Rectal smooth muscle tissue (tissue), 1 donor: ENCODE data around the gene ASPA.

Experiments used
- H3K27ac ChIP-seq: one replicate; pipeline ENCODE4 v1.7.0; 2013; ENCODE audit warnings: low read depth, low read length, inconsistent platforms
- H3K27me3 ChIP-seq: one replicate; pipeline ENCODE4 v1.7.0; 2013; ENCODE audit warnings: low read length; ENCODE audit not compliant: control insufficient read depth, insufficient read depth
- H3K36me3 ChIP-seq: one replicate; pipeline ENCODE4 v1.7.0; 2013; ENCODE audit warnings: low read length; ENCODE audit not compliant: control insufficient read depth, insufficient read depth
- H3K4me1 ChIP-seq: one replicate; pipeline ENCODE4 v1.7.0; 2013; ENCODE audit warnings: low read length; ENCODE audit not compliant: control insufficient read depth, insufficient read depth
- H3K4me3 ChIP-seq: one replicate; pipeline ENCODE4 v1.7.0; 2013; ENCODE audit warnings: low read length
- H3K9ac ChIP-seq: one replicate; pipeline ENCODE4 v1.7.0; 2013; ENCODE audit warnings: low read length

Gene ASPA

GRCh38 chr17:3529817-3530741 is 54.3 kb downstream of the ASPA start:
- Histone ChIP-seq H3K9ac (no peak overlapping the region), H3K36me3 (no peaks in the 10 kb centered on the region), H3K27ac (no peak overlapping the region), H3K4me3 (no peak overlapping the region), H3K4me1 (no peaks in the 10 kb centered on the region), H3K27me3 (no peaks in the 10 kb centered on the region)

- Histone ChIP-seq H3K36me3 (no peaks in the 10 kb centered on the region), H3K27me3 (no peaks in the 10 kb centered on the region), H3K4me3 (no peak overlapping the region), H3K27ac (peak overlapping the region; percentile 14), H3K9ac (no peak overlapping the region), H3K4me1 (no peaks in the 10 kb centered on the region)
These were observed 55.7 kb downstream of the ASPA start for GRCh38 chr17:3531266-3532101.

- H3K4me1 ChIP-seq: no peaks in the 10 kb centered on the region
- no peak overlapping the region for H3K9ac ChIP-seq
- peak overlapping the region; percentile 14 for H3K27ac ChIP-seq
- no peaks in the 10 kb centered on the region for H3K27me3 ChIP-seq
- H3K36me3 ChIP-seq: no peaks in the 10 kb centered on the region
- H3K4me3 ChIP-seq: no peak overlapping the region
These were observed 56.5 kb downstream of the ASPA start for GRCh38 chr17:3532106-3532858.

GRCh38 chr17:3532859-3533142 is 57.0 kb downstream of the ASPA start:
- H3K27me3 ChIP-seq: no peaks in the 10 kb centered on the region
- H3K27ac ChIP-seq: no peak overlapping the region
- H3K4me1 ChIP-seq: no peaks in the 10 kb centered on the region

GRCh38 chr17:3533752-3534151 is 58.0 kb downstream of the ASPA start:
- no peak overlapping the region for H3K27ac ChIP-seq
- H3K4me3 ChIP-seq: no peak overlapping the region
- H3K4me1 ChIP-seq: no peaks in the 10 kb centered on the region
- no peaks in the 10 kb centered on the region for H3K27me3 ChIP-seq
- H3K36me3 ChIP-seq: no peaks in the 10 kb centered on the region
- H3K9ac ChIP-seq: no peak overlapping the region

More at GRCh38 chr17:3532859-3533142, 57.0 kb downstream of the ASPA start:
- H3K4me3 ChIP-seq: no peak overlapping the region
- no peak overlapping the region for H3K9ac ChIP-seq
- H3K36me3 ChIP-seq: no peaks in the 10 kb centered on the region

GRCh38 chr17:3534881-3535252 is 59.1 kb downstream of the ASPA start:
- Histone ChIP-seq H3K9ac (no peak overlapping the region), H3K36me3 (no peaks in the 10 kb centered on the region), H3K4me1 (no peaks in the 10 kb centered on the region), H3K27ac (no peak overlapping the region), H3K27me3 (no peaks in the 10 kb centered on the region), H3K4me3 (no peak overlapping the region)

GRCh38 chr17:3535253-3535995 is 59.6 kb downstream of the ASPA start:
- Histone ChIP-seq H3K9ac (no peak overlapping the region), H3K36me3 (no peaks in the 10 kb centered on the region), H3K27me3 (no peaks in the 10 kb centered on the region), H3K4me1 (no peaks in the 10 kb centered on the region), H3K27ac (no peak overlapping the region), H3K4me3 (peak overlapping the region; percentile 45)

- Histone ChIP-seq H3K4me3 (no peak overlapping the region), H3K27ac (no peak overlapping the region), H3K9ac (no peak overlapping the region), H3K27me3 (no peaks in the 10 kb centered on the region), H3K4me1 (no peaks in the 10 kb centered on the region), H3K36me3 (no peaks in the 10 kb centered on the region)
These were observed 60.9 kb downstream of the ASPA start for GRCh38 chr17:3536716-3537115.

GRCh38 chr17:3539881-3540540 is 64.2 kb downstream of the ASPA start:
- Histone ChIP-seq H3K4me1 (no peaks in the 10 kb centered on the region), H3K27ac (no peak overlapping the region)

GRCh38 chr17:3542410-3543088 is 66.8 kb downstream of the ASPA start:
- no peak overlapping the region for H3K4me3 ChIP-seq
- no peak overlapping the region for H3K9ac ChIP-seq
- H3K4me1 ChIP-seq: no peaks in the 10 kb centered on the region
- no peaks in the 10 kb centered on the region for H3K36me3 ChIP-seq
- no peak overlapping the region for H3K27ac ChIP-seq
- no peaks in the 10 kb centered on the region for H3K27me3 ChIP-seq

More at GRCh38 chr17:3539881-3540540, 64.2 kb downstream of the ASPA start:
- Histone ChIP-seq H3K36me3 (no peaks in the 10 kb centered on the region), H3K27me3 (no peaks in the 10 kb centered on the region), H3K4me3 (no peak overlapping the region), H3K9ac (no peak overlapping the region)

GRCh38 chr17:3543453-3543852 is 67.7 kb downstream of the ASPA start:
- Histone ChIP-seq H3K4me1 (no peaks in the 10 kb centered on the region), H3K27me3 (no peaks in the 10 kb centered on the region), H3K36me3 (no peaks in the 10 kb centered on the region), H3K9ac (no peak overlapping the region), H3K27ac (no peak overlapping the region), H3K4me3 (no peak overlapping the region)
